Esophagus mucosa (tissue), 1 donor: ENCODE measurements around the gene BLVRB. TPM values are rescaled to one million over a fixed set of nuclear protein-coding genes. Genes with fewer than 3 reads are reported as not detected.
"Not testable (repeated sequence)": the region's sequence is repeated elsewhere in the genome, so short reads cannot be mapped to it uniquely, and the experiment has no call there.

Experiments used
- ATAC-seq: fragments of 200-7000 bp; cut with Tn5 transposase; one replicate; pipeline ENCODE4 v1.9.1; 2020
- total RNA-seq: library from RNA; stranded (reverse); gene quantifications from one replicate; pipeline ENCODE4 v1.2.4, GENCODE V29; 2023
- donor health status: DM: yes; HTN: yes; CAD: no.

BLVRB gene
- total RNA-seq, 1 donor from 2014 or later, result 119 TPM

GRCh38 chr19:40446263-40446784 lies 19.2 kb downstream of the BLVRB start:
- no peak for ATAC-seq

- no peak for ATAC-seq
Measured at GRCh38 chr19:40445780-40446262, 19.7 kb downstream of the BLVRB start.

- no peak for ATAC-seq
Measured at GRCh38 chr19:40444825-40445312, 20.7 kb downstream of the BLVRB start.

- ATAC-seq, result peak; percentile 83
Measured at GRCh38 chr19:40444000-40444824, 21.3 kb downstream of the BLVRB start, which contains the start of gene SERTAD3. SERTAD3 (minus strand) TSS chr19:40444335; CDS start chr19:40442080, 2,255 bp downstream.

GRCh38 chr19:40443131-40443999 lies 22.2 kb downstream of the BLVRB start:
- ATAC-seq, result peak; percentile 87

GRCh38 chr19:40442328-40443130 lies 23.0 kb downstream of the BLVRB start:
- ATAC-seq, result no peak

- ATAC-seq, result no peak
Measured at GRCh38 chr19:40441719-40442253, 23.8 kb downstream of the BLVRB start.

- ATAC-seq, result no peak
Measured at GRCh38 chr19:40438284-40438683, 27.3 kb downstream of the BLVRB start.

GRCh38 chr19:40433391-40434216 lies 31.9 kb downstream of the BLVRB start:
- ATAC-seq, result peak; percentile 95

GRCh38 chr19:40432760-40433159 lies 32.8 kb downstream of the BLVRB start:
- not testable (repeated sequence) for ATAC-seq

- no peak for ATAC-seq
Measured at GRCh38 chr19:40431698-40432097, 33.8 kb downstream of the BLVRB start.

GRCh38 chr19:40430242-40430641 lies 35.3 kb downstream of the BLVRB start:
- not testable (repeated sequence) for ATAC-seq

- ATAC-seq, result not testable (repeated sequence)
Measured at GRCh38 chr19:40428197-40428596, 37.3 kb downstream of the BLVRB start.

- ATAC-seq, result peak; percentile 93
Measured at GRCh38 chr19:40425450-40426287, 39.9 kb downstream of the BLVRB start, which contains the start of gene SERTAD1. SERTAD1 (minus strand) TSS chr19:40425992; CDS start chr19:40423546, 2,446 bp downstream.

GRCh38 chr19:40424637-40425449 lies 40.7 kb downstream of the BLVRB start:
- ATAC-seq, result no peak

GRCh38 chr19:40423938-40424337 lies 41.6 kb downstream of the BLVRB start:
- no peak for ATAC-seq

GRCh38 chr19:40422748-40423566 lies 42.6 kb downstream of the BLVRB start:
- ATAC-seq, result no peak
